GM23338 (cell line): ENCODE data around the gene SCN1B. TPM values are rescaled to one million over a fixed set of nuclear protein-coding genes. Genes with fewer than 3 reads are reported as not detected.

Experiments used
- ATAC-seq: fragments of 200-7000 bp; cut with Tn5 transposase; 3 replicates; pipeline ENCODE4 v1.9.1; 2020
- DNase-seq: peaks from one replicate; pipeline ENCODE4 v3.0.0-alpha.2; 2015; ENCODE audit warnings: low spot score
- H2AFZ ChIP-seq: fragments of 200-600 bp; sonication (generic); 2 replicates; pipeline ENCODE4 v1.8.0; 2016; ENCODE audit warnings: antibody characterized with exemption, mild to moderate bottlenecking, moderate library complexity
- H3F3A ChIP-seq: fragments of 200-600 bp; sonication (generic); replicated peaks from 2 replicates; pipeline ENCODE4 v1.8.0; 2017; ENCODE audit warnings: antibody characterized with exemption, mixed run types, low read depth
- H3K27ac ChIP-seq: fragments of 200-600 bp; sonication (generic); 2 replicates; pipeline ENCODE4 v1.6.1; 2016; ENCODE audit warnings: low read depth
- H3K27me3 ChIP-seq: fragments of 200-600 bp; sonication (generic); 2 replicates; pipeline ENCODE4 v1.8.0; 2016; ENCODE audit warnings: mild to moderate bottlenecking, mixed run types, moderate library complexity; ENCODE audit not compliant: insufficient read depth
- H3K36me3 ChIP-seq: fragments of 200-600 bp; sonication (generic); 2 replicates; pipeline ENCODE4 v1.8.0; 2016; ENCODE audit warnings: mild to moderate bottlenecking; ENCODE audit not compliant: insufficient read depth
- H3K4me1 ChIP-seq: fragments of 200-600 bp; sonication (generic); 2 replicates; pipeline ENCODE4 v1.8.0; 2016; ENCODE audit warnings: mild to moderate bottlenecking, moderate library complexity; ENCODE audit not compliant: insufficient read depth
- H3K4me2 ChIP-seq: fragments of 200-600 bp; sonication (generic); 2 replicates; pipeline ENCODE4 v1.7.1; 2017; ENCODE audit warnings: mixed run types
- H3K4me3 ChIP-seq: fragments of 200-600 bp; sonication (generic); 2 replicates; pipeline ENCODE4 v1.6.1; 2016; ENCODE audit warnings: mixed run types
- H3K79me2 ChIP-seq: fragments of 200-600 bp; sonication (generic); replicated peaks from 2 replicates; pipeline ENCODE4 v1.8.0; 2017; ENCODE audit warnings: mild to moderate bottlenecking; ENCODE audit not compliant: insufficient read depth
- H3K9me2 ChIP-seq: fragments of 200-600 bp; sonication (generic); 2 replicates; pipeline ENCODE4 v1.8.0; 2017; ENCODE audit not compliant: insufficient read depth
- H4K20me1 ChIP-seq: fragments of 200-600 bp; sonication (generic); replicated peaks from 2 replicates; pipeline ENCODE4 v1.8.0; 2017; ENCODE audit warnings: mild to moderate bottlenecking; ENCODE audit not compliant: insufficient read depth
- H3K27ac Mint-ChIP-seq: 2 replicates; pipeline ENCODE4 v1.8.0; 2020; ENCODE audit warnings: inconsistent platforms, mild to moderate bottlenecking, moderate library complexity, mixed read lengths
- H3K27me3 Mint-ChIP-seq: 3 replicates; pipeline ENCODE4 v1.8.0; 2022; ENCODE audit warnings: low read depth, mild to moderate bottlenecking, moderate library complexity, mixed read lengths, inconsistent platforms; ENCODE audit not compliant: insufficient read depth, poor library complexity
- H3K36me3 Mint-ChIP-seq: 3 replicates; pipeline ENCODE4 v1.8.0; 2021; ENCODE audit warnings: low read depth, mild to moderate bottlenecking, inconsistent platforms, moderate library complexity, mixed read lengths
- H3K4me1 Mint-ChIP-seq: 3 replicates; pipeline ENCODE4 v1.8.0; 2020; ENCODE audit warnings: mild to moderate bottlenecking, inconsistent platforms, mixed read lengths
- H3K4me3 Mint-ChIP-seq: 3 replicates; pipeline ENCODE4 v1.8.0; 2021; ENCODE audit warnings: moderate library complexity, mild to moderate bottlenecking, inconsistent platforms, mixed read lengths
- H3K9me3 Mint-ChIP-seq: 3 replicates; pipeline ENCODE4 v1.8.0; 2020; ENCODE audit warnings: moderate library complexity, mild to moderate bottlenecking, inconsistent platforms, mixed read lengths
- CREB1 ChIP-seq: fragments of 250-450 bp; sonication (Bioruptor Pico); IDR thresholded peaks from 2 replicates; pipeline ENCODE4 v1.5.0; 2020; ENCODE audit warnings: low read depth, mild to moderate bottlenecking, moderate library complexity
- NANOG ChIP-seq: IDR thresholded peaks from 2 replicates; pipeline ENCODE4 v1.6.1; 2016; ENCODE audit warnings: antibody characterized with exemption, borderline replicate concordance
- POLR2AphosphoS5 ChIP-seq: IDR thresholded peaks from 2 replicates; pipeline ENCODE4 v1.6.1; 2016; ENCODE audit warnings: antibody characterized with exemption, low read depth
- STAT1 ChIP-seq: IDR thresholded peaks from one replicate; pipeline ENCODE4 v1.6.1; 2016; ENCODE audit warnings: antibody characterized with exemption; ENCODE audit not compliant: unreplicated experiment
- ZNF114 ChIP-seq: fragments of 250-450 bp; sonication (Bioruptor Pico); IDR thresholded peaks from 2 replicates; pipeline ENCODE4 v1.5.0; 2020; ENCODE audit warnings: mild to moderate bottlenecking, moderate library complexity
- polyA plus RNA-seq: library from polyadenylated mRNA; unstranded; fragments of >200 nt; fragmentation: Nextera tagmentation; extraction: Ambion mirVana; gene quantifications from 2 replicates; pipeline ENCODE4 v1.2.1, GENCODE V29; 2016
- total RNA-seq: library from RNA; depleted of rRNA; stranded (reverse); fragments of >200 nt; shearing (Covaris generic); gene quantifications from 2 replicates; pipeline ENCODE4 v1.2.3, GENCODE V29; 2014
- TF ChIP-seq, protein P1 (sequence below): IDR thresholded peaks from one replicate; pipeline ENCODE4 v1.6.1; 2018; ENCODE audit warnings: antibody characterized with exemption; ENCODE audit not compliant: unreplicated experiment
- TF ChIP-seq, protein P2 (sequence below): fragments of 250-450 bp; sonication (Bioruptor Pico); IDR thresholded peaks from 2 replicates; pipeline ENCODE4 v1.5.0; 2020; ENCODE audit warnings: mild to moderate bottlenecking, moderate library complexity

SCN1B gene
- total and polyA plus RNA-seq, 2 experiments from 2014 or later: 1.7 to 4.8 TPM

DNA sequence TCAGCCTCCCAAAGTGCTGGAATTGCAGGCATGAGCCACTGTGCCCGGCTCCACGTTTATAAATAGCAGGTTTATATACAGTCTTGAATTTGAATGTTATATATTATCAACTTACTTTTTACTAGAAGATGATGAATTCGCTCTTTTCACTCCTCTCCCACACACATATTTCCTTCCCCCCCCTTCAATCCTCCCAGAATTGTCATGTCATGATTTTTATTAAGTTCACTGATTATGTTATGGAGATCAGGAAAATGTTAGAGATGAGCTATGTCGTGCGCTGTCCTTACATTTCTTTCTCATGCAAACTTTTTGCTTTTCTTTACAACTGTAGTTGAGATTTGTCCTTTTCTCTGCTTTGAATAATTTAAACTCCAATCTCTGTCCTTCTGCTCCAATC lies 48.0 kb upstream of the SCN1B start:
- H3K27ac Mint-ChIP-seq: no peak overlapping the region
- Histone ChIP-seq H3K36me3 (0 out of 2 replicates have a peak, but pooled peaks cover 3% of the 10 kb centered on the region), H3K27me3 (no peaks in the 10 kb centered on the region), H3K79me2 (no peaks in the 10 kb centered on the region), H4K20me1 (no peaks in the 10 kb centered on the region), H3K4me2 (no peak overlapping the region), H3K4me1 (peaks cover 11% of the 10 kb centered on the region), H3K27ac (peak overlapping the region; percentile 64; the same call in 1 of the 2 replicates), H2AFZ (peak overlapping the region; percentile 86), H3F3A (no peaks in the 10 kb centered on the region), H3K9me2 (no peaks in the 10 kb centered on the region), H3K4me3 (no peak overlapping the region)
- H3K36me3 Mint-ChIP-seq: peaks cover 7% of the 10 kb centered on the region
- no peak for TF ChIP-seq STAT1
- no peak for TF ChIP-seq NANOG
- no peak for TF ChIP-seq ZNF114 (CRISPR knock-in tag)
- TF ChIP-seq, protein P1, sequence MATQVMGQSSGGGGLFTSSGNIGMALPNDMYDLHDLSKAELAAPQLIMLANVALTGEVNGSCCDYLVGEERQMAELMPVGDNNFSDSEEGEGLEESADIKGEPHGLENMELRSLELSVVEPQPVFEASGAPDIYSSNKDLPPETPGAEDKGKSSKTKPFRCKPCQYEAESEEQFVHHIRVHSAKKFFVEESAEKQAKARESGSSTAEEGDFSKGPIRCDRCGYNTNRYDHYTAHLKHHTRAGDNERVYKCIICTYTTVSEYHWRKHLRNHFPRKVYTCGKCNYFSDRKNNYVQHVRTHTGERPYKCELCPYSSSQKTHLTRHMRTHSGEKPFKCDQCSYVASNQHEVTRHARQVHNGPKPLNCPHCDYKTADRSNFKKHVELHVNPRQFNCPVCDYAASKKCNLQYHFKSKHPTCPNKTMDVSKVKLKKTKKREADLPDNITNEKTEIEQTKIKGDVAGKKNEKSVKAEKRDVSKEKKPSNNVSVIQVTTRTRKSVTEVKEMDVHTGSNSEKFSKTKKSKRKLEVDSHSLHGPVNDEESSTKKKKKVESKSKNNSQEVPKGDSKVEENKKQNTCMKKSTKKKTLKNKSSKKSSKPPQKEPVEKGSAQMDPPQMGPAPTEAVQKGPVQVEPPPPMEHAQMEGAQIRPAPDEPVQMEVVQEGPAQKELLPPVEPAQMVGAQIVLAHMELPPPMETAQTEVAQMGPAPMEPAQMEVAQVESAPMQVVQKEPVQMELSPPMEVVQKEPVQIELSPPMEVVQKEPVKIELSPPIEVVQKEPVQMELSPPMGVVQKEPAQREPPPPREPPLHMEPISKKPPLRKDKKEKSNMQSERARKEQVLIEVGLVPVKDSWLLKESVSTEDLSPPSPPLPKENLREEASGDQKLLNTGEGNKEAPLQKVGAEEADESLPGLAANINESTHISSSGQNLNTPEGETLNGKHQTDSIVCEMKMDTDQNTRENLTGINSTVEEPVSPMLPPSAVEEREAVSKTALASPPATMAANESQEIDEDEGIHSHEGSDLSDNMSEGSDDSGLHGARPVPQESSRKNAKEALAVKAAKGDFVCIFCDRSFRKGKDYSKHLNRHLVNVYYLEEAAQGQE: no peak
- no peak for TF ChIP-seq POLR2AphosphoS5
- no peak for TF ChIP-seq CREB1 (CRISPR knock-in tag)
- no peak overlapping the region for H3K4me3 Mint-ChIP-seq
- H3K9me3 Mint-ChIP-seq: peaks cover 14% of the 10 kb centered on the region
- peaks cover 14% of the 10 kb centered on the region for H3K4me1 Mint-ChIP-seq
- peaks cover 2% of the 10 kb centered on the region for H3K27me3 Mint-ChIP-seq
- DNase-seq (no peak), ATAC-seq (no peak)

DNA sequence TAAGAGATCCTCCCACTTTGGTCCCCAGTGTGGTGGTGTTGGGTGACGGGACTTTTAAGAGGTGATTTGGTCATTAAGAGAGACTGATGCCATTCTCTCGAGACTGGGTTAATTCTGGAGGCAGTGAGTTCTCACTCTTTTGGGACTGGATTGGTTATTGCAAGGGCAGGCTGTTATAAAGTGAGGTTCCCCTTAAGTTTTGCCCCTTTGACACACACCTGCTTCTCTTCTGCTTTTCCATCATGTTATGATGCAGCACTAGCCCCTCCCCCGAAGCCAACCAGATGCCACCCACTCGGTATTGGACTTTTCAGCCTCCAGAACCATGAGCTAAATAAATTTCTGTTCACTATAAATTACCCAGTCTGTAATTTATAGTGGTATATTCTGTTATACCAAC lies 46.5 kb upstream of the SCN1B start:
- H3K4me3 ChIP-seq: no peak overlapping the region
- DNase-seq (no peak), ATAC-seq (no peak)
- H3K27ac ChIP-seq: no peak overlapping the region
- H3K27me3 ChIP-seq: no peaks in the 10 kb centered on the region
- H3K4me2 ChIP-seq: no peak overlapping the region
- TF ChIP-seq, protein P2, sequence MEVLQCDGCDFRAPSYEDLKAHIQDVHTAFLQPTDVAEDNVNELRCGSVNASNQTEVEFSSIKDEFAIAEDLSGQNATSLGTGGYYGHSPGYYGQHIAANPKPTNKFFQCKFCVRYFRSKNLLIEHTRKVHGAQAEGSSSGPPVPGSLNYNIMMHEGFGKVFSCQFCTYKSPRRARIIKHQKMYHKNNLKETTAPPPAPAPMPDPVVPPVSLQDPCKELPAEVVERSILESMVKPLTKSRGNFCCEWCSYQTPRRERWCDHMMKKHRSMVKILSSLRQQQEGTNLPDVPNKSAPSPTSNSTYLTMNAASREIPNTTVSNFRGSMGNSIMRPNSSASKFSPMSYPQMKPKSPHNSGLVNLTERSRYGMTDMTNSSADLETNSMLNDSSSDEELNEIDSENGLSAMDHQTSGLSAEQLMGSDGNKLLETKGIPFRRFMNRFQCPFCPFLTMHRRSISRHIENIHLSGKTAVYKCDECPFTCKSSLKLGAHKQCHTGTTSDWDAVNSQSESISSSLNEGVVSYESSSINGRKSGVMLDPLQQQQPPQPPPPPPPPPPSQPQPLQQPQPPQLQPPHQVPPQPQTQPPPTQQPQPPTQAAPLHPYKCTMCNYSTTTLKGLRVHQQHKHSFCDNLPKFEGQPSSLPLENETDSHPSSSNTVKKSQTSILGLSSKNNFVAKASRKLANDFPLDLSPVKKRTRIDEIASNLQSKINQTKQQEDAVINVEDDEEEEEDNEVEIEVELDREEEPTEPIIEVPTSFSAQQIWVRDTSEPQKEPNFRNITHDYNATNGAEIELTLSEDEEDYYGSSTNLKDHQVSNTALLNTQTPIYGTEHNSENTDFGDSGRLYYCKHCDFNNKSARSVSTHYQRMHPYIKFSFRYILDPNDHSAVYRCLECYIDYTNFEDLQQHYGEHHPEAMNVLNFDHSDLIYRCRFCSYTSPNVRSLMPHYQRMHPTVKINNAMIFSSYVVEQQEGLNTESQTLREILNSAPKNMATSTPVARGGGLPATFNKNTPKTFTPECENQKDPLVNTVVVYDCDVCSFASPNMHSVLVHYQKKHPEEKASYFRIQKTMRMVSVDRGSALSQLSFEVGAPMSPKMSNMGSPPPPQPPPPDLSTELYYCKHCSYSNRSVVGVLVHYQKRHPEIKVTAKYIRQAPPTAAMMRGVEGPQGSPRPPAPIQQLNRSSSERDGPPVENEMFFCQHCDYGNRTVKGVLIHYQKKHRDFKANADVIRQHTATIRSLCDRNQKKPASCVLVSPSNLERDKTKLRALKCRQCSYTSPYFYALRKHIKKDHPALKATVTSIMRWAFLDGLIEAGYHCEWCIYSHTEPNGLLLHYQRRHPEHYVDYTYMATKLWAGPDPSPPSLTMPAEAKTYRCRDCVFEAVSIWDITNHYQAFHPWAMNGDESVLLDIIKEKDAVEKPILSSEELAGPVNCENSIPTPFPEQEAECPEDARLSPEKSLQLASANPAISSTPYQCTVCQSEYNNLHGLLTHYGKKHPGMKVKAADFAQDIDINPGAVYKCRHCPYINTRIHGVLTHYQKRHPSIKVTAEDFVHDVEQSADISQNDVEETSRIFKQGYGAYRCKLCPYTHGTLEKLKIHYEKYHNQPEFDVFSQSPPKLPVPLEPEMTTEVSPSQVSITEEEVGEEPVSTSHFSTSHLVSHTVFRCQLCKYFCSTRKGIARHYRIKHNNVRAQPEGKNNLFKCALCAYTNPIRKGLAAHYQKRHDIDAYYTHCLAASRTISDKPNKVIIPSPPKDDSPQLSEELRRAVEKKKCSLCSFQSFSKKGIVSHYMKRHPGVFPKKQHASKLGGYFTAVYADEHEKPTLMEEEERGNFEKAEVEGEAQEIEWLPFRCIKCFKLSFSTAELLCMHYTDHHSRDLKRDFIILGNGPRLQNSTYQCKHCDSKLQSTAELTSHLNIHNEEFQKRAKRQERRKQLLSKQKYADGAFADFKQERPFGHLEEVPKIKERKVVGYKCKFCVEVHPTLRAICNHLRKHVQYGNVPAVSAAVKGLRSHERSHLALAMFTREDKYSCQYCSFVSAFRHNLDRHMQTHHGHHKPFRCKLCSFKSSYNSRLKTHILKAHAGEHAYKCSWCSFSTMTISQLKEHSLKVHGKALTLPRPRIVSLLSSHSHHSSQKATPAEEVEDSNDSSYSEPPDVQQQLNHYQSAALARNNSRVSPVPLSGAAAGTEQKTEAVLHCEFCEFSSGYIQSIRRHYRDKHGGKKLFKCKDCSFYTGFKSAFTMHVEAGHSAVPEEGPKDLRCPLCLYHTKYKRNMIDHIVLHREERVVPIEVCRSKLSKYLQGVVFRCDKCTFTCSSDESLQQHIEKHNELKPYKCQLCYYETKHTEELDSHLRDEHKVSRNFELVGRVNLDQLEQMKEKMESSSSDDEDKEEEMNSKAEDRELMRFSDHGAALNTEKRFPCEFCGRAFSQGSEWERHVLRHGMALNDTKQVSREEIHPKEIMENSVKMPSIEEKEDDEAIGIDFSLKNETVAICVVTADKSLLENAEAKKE (CRISPR knock-in tag): no peak
- no peaks in the 10 kb centered on the region for H3K9me2 ChIP-seq
- no peaks in the 10 kb centered on the region for H3K79me2 ChIP-seq
- no peaks in the 10 kb centered on the region for H4K20me1 ChIP-seq
- no peak overlapping the region for H3K4me3 Mint-ChIP-seq
- H3K9me3 Mint-ChIP-seq: peaks cover 14% of the 10 kb centered on the region; the same call in 2 of the 3 replicates
- peaks cover 14% of the 10 kb centered on the region for H3K4me1 Mint-ChIP-seq
- peaks cover 7% of the 10 kb centered on the region for H3K36me3 Mint-ChIP-seq
- H3K27ac Mint-ChIP-seq: no peak overlapping the region
- H3F3A ChIP-seq: no peaks in the 10 kb centered on the region
- peaks cover 2% of the 10 kb centered on the region for H3K27me3 Mint-ChIP-seq
- no peak overlapping the region for H2AFZ ChIP-seq
- H3K36me3 ChIP-seq: 0 out of 2 replicates have a peak, but pooled peaks cover 3% of the 10 kb centered on the region
- peaks cover 11% of the 10 kb centered on the region for H3K4me1 ChIP-seq
